Muscle of arm (tissue), 12 donors: ENCODE data around the gene LRP10. TPM values are rescaled to one million over a fixed set of nuclear protein-coding genes. Genes with fewer than 3 reads are reported as not detected.
"Not testable (repeated sequence)": the region's sequence is repeated elsewhere in the genome, so short reads cannot be mapped to it uniquely, and the experiment has no call there.

Source experiments
- DNase-seq: peaks from one replicate; pipeline ENCODE4 v3.0.0-alpha.2; 2013
- polyA plus RNA-seq, 12 donors: library from polyadenylated mRNA; unstranded; fragments of 120-200 nt; gene quantifications; one replicate each; pipeline ENCODE4 v1.2.1, GENCODE V29; 2013; ENCODE audit not compliant: insufficient read length in 12 of 12

Gene LRP10
- polyA plus RNA-seq, 12 donors = 29.7 to 49.0 (median 37.2) TPM; not detected in 1

- DNase-seq = no peak
Observed at GRCh38 chr14:22841311-22841710, 30.2 kb upstream of the LRP10 start.

DNA sequence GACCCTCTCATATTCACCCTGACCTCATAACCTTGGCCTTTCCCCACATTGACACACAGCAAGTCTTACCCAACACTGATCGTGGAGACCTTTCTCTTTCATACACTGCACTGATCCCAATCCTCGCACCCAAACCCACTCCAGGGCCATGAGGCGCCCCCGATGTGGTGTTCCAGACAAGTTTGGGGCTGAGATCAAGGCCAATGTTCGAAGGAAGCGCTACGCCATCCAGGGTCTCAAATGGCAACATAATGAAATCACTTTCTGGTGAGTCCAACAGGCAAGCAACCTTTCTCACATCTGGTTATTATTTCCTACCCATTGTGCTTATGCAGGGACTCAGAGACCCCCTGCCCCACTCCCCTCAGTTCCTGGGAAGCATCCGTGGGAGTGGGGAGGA lies 29.8 kb upstream of the LRP10 start:
- no peak for DNase-seq

- no peak for DNase-seq
Observed at GRCh38 chr14:22842211-22843122, 29.1 kb upstream of the LRP10 start.

DNA sequence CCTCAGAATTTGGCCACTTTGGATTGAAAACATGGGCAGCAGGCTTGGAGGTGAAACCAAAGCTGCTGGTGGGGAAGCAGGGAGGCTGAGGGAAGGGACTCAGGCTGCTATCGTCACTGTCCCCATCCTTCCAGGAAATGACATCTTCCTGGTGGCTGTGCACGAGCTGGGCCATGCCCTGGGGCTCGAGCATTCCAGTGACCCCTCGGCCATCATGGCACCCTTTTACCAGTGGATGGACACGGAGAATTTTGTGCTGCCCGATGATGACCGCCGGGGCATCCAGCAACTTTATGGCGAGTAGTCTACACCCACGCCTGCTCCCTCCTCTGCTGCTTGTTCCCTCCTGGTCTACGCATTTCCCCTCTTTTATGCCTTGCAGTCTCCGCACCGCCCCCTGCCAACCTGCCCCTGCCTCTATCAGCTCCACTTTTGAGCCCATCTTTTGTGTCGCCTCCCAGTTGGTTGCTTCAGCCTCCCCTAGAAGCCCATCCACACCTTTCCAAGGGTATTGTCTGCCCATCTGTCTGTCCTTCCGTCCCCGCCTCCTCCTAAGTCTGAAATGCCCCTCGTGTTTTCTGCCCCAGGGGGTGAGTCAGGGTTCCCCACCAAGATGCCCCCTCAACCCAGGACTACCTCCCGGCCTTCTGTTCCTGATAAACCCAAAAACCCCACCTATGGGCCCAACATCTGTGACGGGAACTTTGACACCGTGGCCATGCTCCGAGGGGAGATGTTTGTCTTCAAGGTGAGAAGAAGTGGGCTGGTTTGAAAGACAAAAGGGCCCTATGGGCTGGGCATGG lies 28.2 kb upstream of the LRP10 start:
- DNase-seq = no peak

- DNase-seq = no peak
Observed at GRCh38 chr14:22844221-22845102, 27.1 kb upstream of the LRP10 start.

GRCh38 chr14:22845103-22845394 lies 26.5 kb upstream of the LRP10 start:
- no peak for DNase-seq

- DNase-seq = no peak
Observed at GRCh38 chr14:22845821-22846625, 25.5 kb upstream of the LRP10 start.

GRCh38 chr14:22846811-22847307 lies 24.7 kb upstream of the LRP10 start:
- DNase-seq = no peak

DNA sequence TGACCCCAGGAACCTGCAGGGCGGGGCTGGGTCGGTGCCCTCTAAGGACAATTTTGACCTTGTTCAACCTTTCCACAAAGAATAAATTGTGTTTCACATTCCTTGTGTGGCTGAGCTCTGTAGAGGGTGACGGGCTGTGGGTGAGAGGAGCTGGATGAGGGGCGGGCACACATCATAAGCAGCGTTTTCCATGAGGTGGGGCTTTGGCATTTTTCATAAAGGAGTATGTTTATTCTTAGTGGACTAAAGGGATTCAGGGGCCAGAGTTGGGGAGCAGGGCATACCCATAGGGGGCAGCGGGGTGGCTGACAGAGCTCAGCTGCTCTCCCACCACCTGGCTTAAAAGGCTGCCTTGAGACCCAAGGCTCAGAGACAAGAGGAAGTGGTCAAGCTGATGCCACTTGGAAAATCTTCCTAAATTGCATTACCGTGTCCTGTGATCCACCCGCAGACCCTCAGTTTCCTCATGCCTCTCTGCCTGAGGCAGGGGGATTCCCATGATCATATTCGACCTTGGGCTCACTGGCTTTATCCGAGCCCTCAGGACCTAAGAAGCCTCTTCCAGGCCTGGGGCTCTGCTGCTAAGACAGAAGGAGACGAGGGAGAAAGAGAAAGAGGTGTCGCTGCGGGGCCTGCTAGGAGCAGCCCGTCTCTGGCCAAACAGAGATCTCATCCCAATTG lies 23.7 kb upstream of the LRP10 start:
- DNase-seq = peak; percentile 35

DNA sequence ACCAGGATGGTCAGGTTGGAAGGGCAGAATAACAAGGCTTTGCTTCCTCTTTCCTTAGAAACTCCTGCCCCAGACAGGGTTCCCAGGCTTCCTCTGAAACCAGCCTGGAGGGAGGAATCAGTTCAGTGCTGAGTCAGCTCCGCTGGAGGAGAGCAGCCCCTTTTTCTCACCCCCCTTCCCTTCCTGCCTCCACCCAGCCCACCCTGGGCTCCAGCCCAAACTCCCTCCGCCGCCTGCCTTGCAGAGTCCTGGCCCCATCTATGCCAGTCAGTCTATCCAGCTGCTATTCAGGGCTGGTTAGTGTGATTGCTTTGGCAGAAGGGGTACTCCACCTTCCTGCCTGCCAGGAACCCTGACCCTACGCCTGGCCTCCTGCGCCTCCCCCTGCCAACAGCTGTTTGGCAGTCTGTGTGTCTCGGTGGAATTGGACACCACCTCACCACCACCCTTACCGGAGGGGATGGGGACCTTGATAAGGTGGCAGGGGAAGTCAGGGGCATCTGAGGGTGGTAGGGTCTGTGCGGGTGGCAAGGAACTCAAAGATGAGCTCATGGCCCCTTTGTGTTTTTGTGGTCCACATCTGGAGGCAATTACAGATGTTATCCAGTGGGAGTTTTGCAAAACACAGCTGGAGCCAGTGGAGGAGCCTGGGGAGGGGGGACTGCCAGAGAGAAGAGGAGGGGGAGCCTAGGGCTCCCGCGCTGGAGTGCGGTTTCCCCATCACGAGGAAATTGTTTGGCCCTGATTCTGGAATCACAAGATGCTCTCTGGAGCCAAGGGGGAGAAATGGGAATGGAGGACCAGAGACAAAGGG lies 23.0 kb upstream of the LRP10 start:
- DNase-seq = peak; percentile 95

GRCh38 chr14:22849212-22849819 lies 22.2 kb upstream of the LRP10 start:
- peak; percentile 88 for DNase-seq

- DNase-seq = peak; percentile 93
Observed at GRCh38 chr14:22850944-22851764, 20.4 kb upstream of the LRP10 start.

GRCh38 chr14:22852178-22852577 lies 19.4 kb upstream of the LRP10 start:
- not testable (repeated sequence) for DNase-seq

GRCh38 chr14:22852599-22852939 lies 19.0 kb upstream of the LRP10 start:
- DNase-seq = no peak

DNA sequence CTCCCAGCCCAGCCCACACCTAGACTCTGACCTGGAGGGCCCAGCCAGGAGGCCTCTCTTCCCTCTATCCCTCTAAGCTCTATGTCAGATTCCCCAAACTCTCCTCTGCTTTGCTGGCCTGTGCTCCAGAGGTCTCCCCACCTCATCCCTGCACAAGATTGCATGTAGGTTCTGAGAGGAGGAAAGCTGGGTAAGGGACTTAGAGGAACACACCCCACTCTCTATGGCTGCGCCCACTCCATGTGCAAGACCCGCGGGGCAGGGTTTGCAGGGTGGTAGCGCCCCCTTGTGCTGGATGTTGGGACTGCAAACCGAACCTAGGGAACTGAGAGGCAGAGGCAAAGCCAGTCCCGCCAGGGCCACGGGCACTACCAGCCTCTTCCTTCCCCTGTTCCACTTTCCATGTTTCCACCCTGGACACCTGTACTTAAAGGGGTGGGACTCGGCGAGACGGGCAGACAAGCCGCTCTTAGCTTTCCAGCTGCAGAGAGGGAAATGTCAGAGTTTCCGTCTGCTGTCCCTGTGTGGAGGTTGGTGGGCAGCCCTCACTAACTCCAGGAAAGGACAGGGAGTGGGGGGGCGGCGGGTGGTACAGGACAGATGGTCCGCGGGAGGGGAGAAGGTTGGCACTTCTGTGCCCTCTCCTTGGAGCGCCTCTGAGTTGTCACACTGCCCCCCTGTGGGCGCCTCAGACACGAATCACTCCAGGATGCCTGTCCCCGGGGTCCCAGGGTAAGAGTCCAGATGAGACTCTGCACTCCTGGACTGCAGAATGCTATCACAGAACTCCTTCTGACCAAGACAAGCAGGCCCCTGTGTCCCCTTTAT lies 18.4 kb upstream of the LRP10 start:
- DNase-seq = peak; percentile 93

DNA sequence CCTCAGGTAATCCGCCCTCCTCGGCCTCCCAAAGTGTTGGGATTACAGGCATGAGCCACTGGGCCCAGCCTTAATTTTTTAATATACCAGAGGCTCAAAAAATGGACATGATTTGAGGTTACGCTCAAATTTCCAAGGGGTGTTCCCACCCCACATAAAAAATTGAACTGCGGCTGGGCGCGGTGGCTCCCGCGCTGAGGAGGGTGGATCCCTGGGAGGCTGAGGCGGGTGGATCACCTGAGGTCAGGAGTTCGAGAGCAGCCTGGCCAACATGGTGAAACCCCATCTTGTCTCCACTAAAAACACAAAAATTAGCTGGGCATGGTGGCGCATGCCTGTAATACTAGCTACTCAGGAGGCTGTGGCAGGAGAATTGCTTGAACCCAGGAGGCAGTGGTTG lies 17.2 kb upstream of the LRP10 start:
- DNase-seq = not testable (repeated sequence)
